Astrocyte (in vitro differentiated cells and primary cell): Measurements from ENCODE around the gene C3orf85. TPM values are rescaled to one million over a fixed set of nuclear protein-coding genes. Genes with fewer than 3 reads are reported as not detected.

Source experiments
- DNase-seq: peaks from one replicate; pipeline ENCODE4 v3.0.0-alpha.2; 2010; ENCODE audit warnings: low read depth
- FAIRE-seq: peaks from 2 replicates; lab custom pipeline; 2011; peaks lifted over from hg19 to GRCh38; lab: Jason Lieb, UNC
- H2AFZ ChIP-seq: 2 replicates; pipeline ENCODE4 v1.6.0; 2012; ENCODE audit warnings: low read depth, low read length, inconsistent platforms
- H3K27ac ChIP-seq: 2 replicates; pipeline ENCODE4 v1.5.1; 2011; ENCODE audit warnings: low read depth, low read length, inconsistent platforms
- H3K27me3 ChIP-seq: 2 replicates; pipeline ENCODE4 v1.6.0; 2011; ENCODE audit warnings: low read length, inconsistent platforms; ENCODE audit not compliant: insufficient read depth
- H3K36me3 ChIP-seq: 2 replicates; pipeline ENCODE4 v1.5.1; 2011; ENCODE audit warnings: low read length, inconsistent platforms; ENCODE audit not compliant: insufficient read depth
- H3K4me1 ChIP-seq: 2 replicates; pipeline ENCODE4 v1.5.1; 2011; ENCODE audit warnings: low read length, inconsistent platforms; ENCODE audit not compliant: insufficient read depth
- H3K4me2 ChIP-seq: 2 replicates; pipeline ENCODE4 v1.6.0; 2012; ENCODE audit warnings: low read length, inconsistent platforms
- H3K4me3 ChIP-seq: 2 replicates; pipeline ENCODE4 v1.5.1; 2011; ENCODE audit warnings: low read depth, mild to moderate bottlenecking, low read length, inconsistent platforms; ENCODE audit not compliant: insufficient read depth
- H3K79me2 ChIP-seq: 2 replicates; pipeline ENCODE4 v1.6.0; 2012; ENCODE audit warnings: mild to moderate bottlenecking, low read length, inconsistent platforms; ENCODE audit not compliant: insufficient read depth
- H3K9ac ChIP-seq: 2 replicates; pipeline ENCODE4 v1.6.0; 2012; ENCODE audit warnings: mild to moderate bottlenecking, low read length, inconsistent platforms
- H3K9me3 ChIP-seq: 2 replicates; pipeline ENCODE4 v1.5.1; 2012; ENCODE audit warnings: low read depth, mild to moderate bottlenecking, low read length, inconsistent platforms; ENCODE audit not compliant: insufficient read depth
- H4K20me1 ChIP-seq: 2 replicates; pipeline ENCODE4 v1.6.0; 2012; ENCODE audit warnings: low read length, inconsistent platforms; ENCODE audit not compliant: insufficient read depth
- H3K27ac Mint-ChIP-seq: one replicate; pipeline ENCODE4 v1.8.0; 2021; ENCODE audit warnings: mild to moderate bottlenecking, mixed read lengths; ENCODE audit not compliant: unreplicated experiment
- H3K27me3 Mint-ChIP-seq: one replicate; pipeline ENCODE4 v1.8.0; 2021; ENCODE audit warnings: low read depth, mixed read lengths; ENCODE audit not compliant: unreplicated experiment
- H3K36me3 Mint-ChIP-seq: one replicate; pipeline ENCODE4 v1.8.0; 2021; ENCODE audit warnings: low read depth, mixed read lengths; ENCODE audit not compliant: unreplicated experiment
- H3K4me1 Mint-ChIP-seq: one replicate; pipeline ENCODE4 v1.8.0; 2021; ENCODE audit warnings: low read depth, mixed read lengths; ENCODE audit not compliant: unreplicated experiment
- H3K4me3 Mint-ChIP-seq: one replicate; pipeline ENCODE4 v1.8.0; 2021; ENCODE audit warnings: mild to moderate bottlenecking, moderate library complexity, mixed read lengths; ENCODE audit not compliant: unreplicated experiment
- H3K9me3 Mint-ChIP-seq: one replicate; pipeline ENCODE4 v1.8.0; 2021; ENCODE audit warnings: mild to moderate bottlenecking, mixed read lengths; ENCODE audit not compliant: unreplicated experiment
- EZH2 ChIP-seq: IDR thresholded peaks from 2 replicates; pipeline ENCODE4 v1.6.1; 2012; ENCODE audit warnings: mild to moderate bottlenecking, low read length, inconsistent platforms; ENCODE audit not compliant: insufficient read depth
- total RNA-seq: library from RNA; stranded (reverse); gene quantifications from 2 replicates; pipeline ENCODE4 v1.2.1, GENCODE V29; 2021
- TF ChIP-seq, protein P1 (sequence below): IDR thresholded peaks from 2 replicates; pipeline ENCODE4 v1.5.1; 2011; ENCODE audit warnings: low read depth, mild to moderate bottlenecking, inconsistent platforms, low read length, moderate library complexity; ENCODE audit not compliant: insufficient read depth

C3orf85 gene
- total RNA-seq, 1 donor from 2014 or later, result not detected

- Histone ChIP-seq H3K9me3 (no peaks in the 10 kb centered on the region), H2AFZ (peak overlapping the region; percentile 20), H3K4me2 (no peak overlapping the region), H3K4me1 (no peaks in the 10 kb centered on the region), H3K36me3 (no peaks in the 10 kb centered on the region), H3K4me3 (no peak overlapping the region), H3K79me2 (no peaks in the 10 kb centered on the region), H4K20me1 (no peaks in the 10 kb centered on the region), H3K9ac (no peak overlapping the region), H3K27me3 (no peaks in the 10 kb centered on the region), H3K27ac (no peak overlapping the region)
- H3K4me1 Mint-ChIP-seq, result peaks cover 17% of the 10 kb centered on the region
- H3K27ac Mint-ChIP-seq, result no peak overlapping the region
- no peaks in the 10 kb centered on the region for H3K27me3 Mint-ChIP-seq
- DNase-seq (peak; percentile 25), FAIRE-seq (no peak)
- TF ChIP-seq, protein P1, sequence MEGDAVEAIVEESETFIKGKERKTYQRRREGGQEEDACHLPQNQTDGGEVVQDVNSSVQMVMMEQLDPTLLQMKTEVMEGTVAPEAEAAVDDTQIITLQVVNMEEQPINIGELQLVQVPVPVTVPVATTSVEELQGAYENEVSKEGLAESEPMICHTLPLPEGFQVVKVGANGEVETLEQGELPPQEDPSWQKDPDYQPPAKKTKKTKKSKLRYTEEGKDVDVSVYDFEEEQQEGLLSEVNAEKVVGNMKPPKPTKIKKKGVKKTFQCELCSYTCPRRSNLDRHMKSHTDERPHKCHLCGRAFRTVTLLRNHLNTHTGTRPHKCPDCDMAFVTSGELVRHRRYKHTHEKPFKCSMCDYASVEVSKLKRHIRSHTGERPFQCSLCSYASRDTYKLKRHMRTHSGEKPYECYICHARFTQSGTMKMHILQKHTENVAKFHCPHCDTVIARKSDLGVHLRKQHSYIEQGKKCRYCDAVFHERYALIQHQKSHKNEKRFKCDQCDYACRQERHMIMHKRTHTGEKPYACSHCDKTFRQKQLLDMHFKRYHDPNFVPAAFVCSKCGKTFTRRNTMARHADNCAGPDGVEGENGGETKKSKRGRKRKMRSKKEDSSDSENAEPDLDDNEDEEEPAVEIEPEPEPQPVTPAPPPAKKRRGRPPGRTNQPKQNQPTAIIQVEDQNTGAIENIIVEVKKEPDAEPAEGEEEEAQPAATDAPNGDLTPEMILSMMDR, result no peak
- no peak for TF ChIP-seq EZH2
- H3K9me3 Mint-ChIP-seq, result no peaks in the 10 kb centered on the region
- H3K4me3 Mint-ChIP-seq, result no peak overlapping the region
- H3K36me3 Mint-ChIP-seq, result no peaks in the 10 kb centered on the region
These were observed 41.4 kb downstream of the C3orf85 start for GRCh38 chr3:109177908-109178307.

DNA sequence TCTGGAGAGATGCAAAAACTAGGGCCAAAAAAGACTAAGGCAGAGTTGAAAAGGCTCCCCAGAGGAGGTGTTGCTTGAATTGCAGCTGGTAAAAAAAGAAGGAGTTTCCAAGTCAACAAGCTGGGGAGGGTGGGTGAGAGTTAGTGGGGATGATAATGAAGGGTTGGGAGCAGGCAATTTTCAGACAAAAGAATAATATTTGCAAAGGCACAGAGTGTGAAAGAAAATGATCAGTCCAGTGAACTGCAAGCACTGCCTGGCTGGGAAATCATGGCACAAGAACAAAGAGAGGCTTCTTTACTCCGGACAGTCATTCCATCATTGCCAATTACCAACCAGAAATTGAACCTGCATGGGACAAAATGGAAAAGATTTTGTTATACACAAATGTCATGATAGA, 42.2 kb downstream of the C3orf85 start:
- no peak overlapping the region for H3K27ac Mint-ChIP-seq
- Histone ChIP-seq H3K36me3 (no peaks in the 10 kb centered on the region), H4K20me1 (no peaks in the 10 kb centered on the region), H3K4me1 (no peaks in the 10 kb centered on the region), H3K79me2 (no peaks in the 10 kb centered on the region), H3K27me3 (no peaks in the 10 kb centered on the region), H2AFZ (no peak overlapping the region), H3K9me3 (no peaks in the 10 kb centered on the region), H3K4me2 (no peak overlapping the region), H3K9ac (no peak overlapping the region), H3K27ac (no peak overlapping the region), H3K4me3 (no peak overlapping the region)
- no peaks in the 10 kb centered on the region for H3K27me3 Mint-ChIP-seq
- peaks cover 17% of the 10 kb centered on the region for H3K4me1 Mint-ChIP-seq
- no peak for TF ChIP-seq EZH2
- TF ChIP-seq, protein P1, result no peak
- H3K36me3 Mint-ChIP-seq, result no peaks in the 10 kb centered on the region
- FAIRE-seq (no peak), DNase-seq (no peak)
- no peak overlapping the region for H3K4me3 Mint-ChIP-seq
- peaks cover 2% of the 10 kb centered on the region for H3K9me3 Mint-ChIP-seq

- Histone ChIP-seq H2AFZ (no peak overlapping the region), H3K27me3 (no peaks in the 10 kb centered on the region), H3K79me2 (no peaks in the 10 kb centered on the region), H3K9ac (no peak overlapping the region), H3K4me1 (no peaks in the 10 kb centered on the region), H3K36me3 (no peaks in the 10 kb centered on the region), H3K4me3 (no peak overlapping the region), H3K9me3 (no peaks in the 10 kb centered on the region), H3K27ac (no peak overlapping the region), H3K4me2 (no peak overlapping the region), H4K20me1 (no peaks in the 10 kb centered on the region)
- H3K36me3 Mint-ChIP-seq, result no peaks in the 10 kb centered on the region
- FAIRE-seq (no peak), DNase-seq (no peak)
- no peak overlapping the region for H3K4me3 Mint-ChIP-seq
- H3K9me3 Mint-ChIP-seq, result peaks cover 5% of the 10 kb centered on the region
- no peaks in the 10 kb centered on the region for H3K27me3 Mint-ChIP-seq
- no peak overlapping the region for H3K27ac Mint-ChIP-seq
- no peak for TF ChIP-seq EZH2
- TF ChIP-seq, protein P1, result no peak
- H3K4me1 Mint-ChIP-seq, result no peaks in the 10 kb centered on the region
These were observed 48.2 kb downstream of the C3orf85 start for GRCh38 chr3:109184726-109185125.
